G401 (cell line): ENCODE measurements around the gene SLC45A1. TPM values are rescaled to one million over a fixed set of nuclear protein-coding genes. Genes with fewer than 3 reads are reported as not detected.

Source experiments
- DNase-seq: peaks from one replicate; pipeline ENCODE4 v3.0.0-alpha.2; 2015; ENCODE audit warnings: low spot score
- in situ Hi-C: cut with HindIII; loops from 2 replicates; pipeline ENCODE4 v1.10.0; 2016; ENCODE audit warnings: low sequenced_read_pairs, mixed read lengths
- total RNA-seq: library from RNA; depleted of rRNA; stranded (reverse); fragments of >200 nt; shearing (Covaris generic); gene quantifications from 2 replicates; pipeline ENCODE4 v1.2.3, GENCODE V29; 2014

The SLC45A1 gene
- total RNA-seq, 1 experiment from 2014 or later = 9.5 TPM

- DNase-seq = no peak
- in situ Hi-C loops = no loop called here
Measured at GRCh38 chr1:8332806-8333205, 14.9 kb downstream of the SLC45A1 start.

GRCh38 chr1:8333246-8333987 lies 15.5 kb downstream of the SLC45A1 start:
- in situ Hi-C loops = no loop called here
- no peak for DNase-seq

DNA sequence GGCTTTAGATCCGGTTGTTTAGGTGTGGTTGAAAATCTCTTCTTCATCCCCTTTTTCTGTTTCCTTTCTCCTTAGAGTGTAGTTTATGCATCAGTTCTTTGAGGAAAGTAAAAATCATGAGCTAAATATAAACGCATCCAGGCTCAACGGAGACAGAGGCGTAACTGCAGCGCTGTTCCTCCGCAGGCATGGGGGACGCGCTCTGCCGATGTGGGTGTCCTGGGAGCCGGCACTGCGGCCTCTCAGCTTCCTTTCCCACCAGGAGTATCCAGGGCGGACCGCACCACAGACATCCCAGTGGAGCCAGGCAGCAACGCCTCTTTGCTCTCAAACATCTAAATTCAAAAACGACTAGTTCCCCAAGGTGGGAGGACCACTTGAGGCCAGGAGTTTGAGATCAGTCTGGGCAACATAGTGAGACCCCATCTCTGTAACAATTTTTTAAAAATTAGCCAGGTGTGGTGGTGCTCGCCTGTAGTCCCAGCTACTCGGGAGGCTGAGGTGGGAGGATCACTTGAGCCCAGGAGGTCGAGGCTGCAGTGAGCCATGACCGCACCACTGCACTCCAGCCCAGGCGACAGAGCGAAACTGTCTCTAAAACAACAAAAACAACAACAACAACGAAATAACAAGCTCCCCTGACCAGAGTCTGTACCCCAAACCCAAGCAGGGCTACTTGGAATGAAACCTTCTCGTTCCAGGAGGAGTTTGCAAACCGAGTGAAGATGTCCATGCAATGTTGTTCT lies 16.4 kb downstream of the SLC45A1 start:
- no peak for DNase-seq
- in situ Hi-C loops = no loop called here

DNA sequence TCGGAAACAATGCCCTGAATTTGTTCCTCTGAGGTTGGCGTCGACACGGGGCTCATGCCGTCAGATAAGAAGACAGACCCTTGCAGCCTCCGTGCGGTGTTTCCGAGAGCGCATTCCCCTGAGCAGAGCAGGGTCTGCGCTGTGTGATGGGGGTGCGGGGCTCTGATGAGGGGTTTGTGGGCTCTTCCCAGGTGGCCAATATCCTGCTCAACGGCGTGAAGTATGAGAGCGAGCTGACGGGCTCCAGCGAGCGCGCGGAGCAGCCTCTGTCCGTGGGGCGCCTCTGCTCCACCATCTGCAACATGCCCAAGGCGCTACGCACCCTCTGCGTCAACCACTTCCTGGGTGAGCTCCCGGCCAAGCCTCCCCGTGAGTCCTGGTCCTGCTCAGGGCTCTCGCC lies 17.3 kb downstream of the SLC45A1 start:
- in situ Hi-C loops = no loop called here

DNA sequence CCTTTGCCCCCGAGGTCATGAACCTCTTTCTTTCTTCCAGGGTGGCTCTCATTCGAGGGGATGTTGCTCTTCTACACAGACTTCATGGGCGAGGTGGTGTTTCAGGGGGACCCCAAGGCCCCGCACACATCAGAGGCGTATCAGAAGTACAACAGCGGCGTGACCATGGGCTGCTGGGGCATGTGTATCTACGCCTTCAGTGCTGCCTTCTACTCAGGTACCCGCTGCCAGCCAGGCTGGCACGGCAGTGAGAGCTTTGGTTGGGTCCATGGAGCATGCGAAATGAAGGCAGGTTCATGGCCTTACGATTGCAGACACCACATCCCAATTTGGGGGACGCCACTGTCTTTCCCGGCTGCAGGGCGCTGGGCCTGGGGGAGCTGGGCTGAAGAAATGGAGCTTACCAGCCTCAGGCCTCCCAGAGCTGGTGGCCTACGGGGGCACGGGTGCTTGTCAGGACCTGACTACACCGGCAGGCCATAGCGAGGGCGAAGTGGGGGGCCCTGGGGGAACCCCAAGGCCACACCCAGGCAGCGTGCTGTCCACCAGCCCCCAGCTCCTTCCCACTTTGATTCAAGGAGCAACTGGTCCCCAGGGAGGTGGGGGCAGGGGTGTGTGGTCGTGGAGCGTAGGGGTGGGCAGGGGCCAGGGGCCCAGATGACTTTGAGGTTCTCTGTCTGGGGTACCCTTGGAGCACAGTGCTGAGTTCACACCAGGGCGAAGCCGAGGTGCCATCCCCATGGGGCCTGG lies 20.0 kb downstream of the SLC45A1 start:
- no peak for DNase-seq
- in situ Hi-C loops = no loop called here

More for the DNA sequence above, 17.3 kb downstream of the SLC45A1 start:
- no peak for DNase-seq

DNA sequence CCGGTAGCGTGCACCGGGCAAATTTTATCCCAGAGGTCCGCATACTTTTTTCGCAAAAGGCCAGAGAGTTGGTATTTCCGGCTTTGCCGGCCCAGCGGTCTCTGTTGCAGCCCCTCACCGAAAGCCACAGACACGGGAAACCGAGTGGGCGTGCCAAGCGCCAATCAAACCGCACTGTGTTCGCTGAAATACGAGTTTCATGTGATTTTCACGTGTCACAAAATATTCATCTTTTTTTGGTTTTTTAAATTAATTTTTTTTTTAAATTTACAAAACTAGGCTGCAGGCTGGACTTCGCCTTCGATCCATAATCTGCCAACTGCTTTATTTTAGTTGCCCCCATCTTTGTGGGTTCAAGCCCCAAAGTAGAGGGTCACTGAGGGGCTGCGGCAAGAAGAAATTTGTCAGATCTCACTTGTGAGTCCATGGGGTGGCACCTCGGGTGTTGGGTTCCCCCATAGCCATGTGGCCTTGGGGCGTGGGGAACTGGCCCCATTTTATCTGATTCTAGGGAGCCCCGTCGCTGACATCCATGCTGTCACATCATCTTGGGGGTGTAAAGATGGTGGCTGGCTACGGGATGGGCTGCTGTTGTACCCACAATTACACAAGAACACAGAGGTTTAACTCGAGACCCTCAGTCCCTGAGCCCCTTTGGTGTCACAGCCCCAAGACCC lies 20.8 kb downstream of the SLC45A1 start:
- no peak for DNase-seq
- in situ Hi-C loops = no loop called here

- in situ Hi-C loops = no loop called here
- DNase-seq = no peak
Measured at GRCh38 chr1:8339203-8339600, 21.3 kb downstream of the SLC45A1 start.

DNA sequence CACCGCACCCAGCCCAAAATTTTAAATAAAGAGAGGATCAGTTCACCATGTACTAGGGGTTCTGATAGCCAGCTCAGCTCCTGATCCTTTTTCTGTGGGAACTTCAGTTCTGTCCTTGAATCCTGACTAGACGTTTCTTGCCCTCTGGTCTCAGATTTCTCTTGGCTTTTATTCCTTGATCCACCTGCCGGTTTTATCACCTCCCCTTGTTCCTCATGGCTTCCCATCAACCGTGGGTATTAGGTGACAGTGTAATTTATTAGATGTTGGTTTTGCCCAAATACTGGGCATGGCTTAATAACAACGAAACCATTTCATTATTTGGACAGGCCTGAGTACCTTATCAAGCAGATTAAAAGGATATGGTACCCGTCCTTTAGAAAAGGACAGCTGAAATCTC lies 22.5 kb downstream of the SLC45A1 start:
- DNase-seq = no peak
- in situ Hi-C loops = no loop called here

GRCh38 chr1:8342325-8342724 lies 24.4 kb downstream of the SLC45A1 start:
- DNase-seq = no peak
- in situ Hi-C loops = no loop called here

DNA sequence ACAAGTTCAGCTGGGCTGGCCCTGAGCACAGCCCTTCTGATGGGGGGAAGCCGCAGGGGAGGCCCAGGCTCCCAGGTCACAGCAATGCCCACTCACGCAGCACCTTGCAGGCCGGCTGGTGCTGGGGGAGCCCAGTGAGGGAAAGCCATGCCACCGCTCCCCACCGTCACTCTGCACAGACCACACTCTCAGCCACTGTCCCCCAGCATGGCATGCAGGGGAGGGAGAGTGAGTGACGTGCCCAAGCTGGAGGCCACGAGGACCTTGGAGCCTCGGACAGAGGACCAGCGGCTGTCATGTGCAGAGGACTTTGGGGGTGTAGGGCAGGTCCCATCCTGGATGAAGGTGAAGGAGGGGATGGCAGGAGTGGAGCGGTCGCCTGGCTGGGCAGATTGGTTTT lies 25.1 kb downstream of the SLC45A1 start:
- in situ Hi-C loops = no loop called here
- no peak for DNase-seq

GRCh38 chr1:8343464-8344001 lies 25.6 kb downstream of the SLC45A1 start:
- DNase-seq = no peak
- in situ Hi-C loops = no loop called here

DNA sequence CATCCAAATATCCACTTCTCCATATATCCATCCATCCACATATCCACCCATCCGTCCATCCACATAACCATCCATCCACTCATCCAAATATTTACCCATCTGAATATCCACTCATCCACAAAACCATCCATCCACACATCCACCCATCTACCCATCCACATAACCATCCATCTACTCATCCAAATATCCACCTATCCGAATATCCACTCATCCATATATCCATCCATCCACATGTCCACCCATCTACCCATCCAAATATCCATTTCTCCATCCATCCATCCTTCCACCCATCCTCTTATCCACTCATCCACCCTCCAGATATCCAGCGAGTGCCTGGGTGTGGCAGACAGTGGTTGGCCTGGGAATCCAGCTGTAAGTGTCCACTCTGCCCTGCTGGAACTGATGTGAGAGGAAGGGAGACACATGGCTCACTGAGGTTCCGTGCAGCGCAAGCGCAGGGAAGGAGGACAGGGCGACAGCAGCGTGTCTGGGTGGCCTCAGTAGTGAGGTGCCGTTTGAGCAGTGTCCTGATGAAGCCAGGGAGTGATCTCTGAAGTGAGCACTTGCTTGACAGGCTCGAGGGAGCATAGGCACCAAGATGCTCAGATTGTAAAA lies 27.1 kb downstream of the SLC45A1 start:
- in situ Hi-C loops = no loop called here
- no peak for DNase-seq

DNA sequence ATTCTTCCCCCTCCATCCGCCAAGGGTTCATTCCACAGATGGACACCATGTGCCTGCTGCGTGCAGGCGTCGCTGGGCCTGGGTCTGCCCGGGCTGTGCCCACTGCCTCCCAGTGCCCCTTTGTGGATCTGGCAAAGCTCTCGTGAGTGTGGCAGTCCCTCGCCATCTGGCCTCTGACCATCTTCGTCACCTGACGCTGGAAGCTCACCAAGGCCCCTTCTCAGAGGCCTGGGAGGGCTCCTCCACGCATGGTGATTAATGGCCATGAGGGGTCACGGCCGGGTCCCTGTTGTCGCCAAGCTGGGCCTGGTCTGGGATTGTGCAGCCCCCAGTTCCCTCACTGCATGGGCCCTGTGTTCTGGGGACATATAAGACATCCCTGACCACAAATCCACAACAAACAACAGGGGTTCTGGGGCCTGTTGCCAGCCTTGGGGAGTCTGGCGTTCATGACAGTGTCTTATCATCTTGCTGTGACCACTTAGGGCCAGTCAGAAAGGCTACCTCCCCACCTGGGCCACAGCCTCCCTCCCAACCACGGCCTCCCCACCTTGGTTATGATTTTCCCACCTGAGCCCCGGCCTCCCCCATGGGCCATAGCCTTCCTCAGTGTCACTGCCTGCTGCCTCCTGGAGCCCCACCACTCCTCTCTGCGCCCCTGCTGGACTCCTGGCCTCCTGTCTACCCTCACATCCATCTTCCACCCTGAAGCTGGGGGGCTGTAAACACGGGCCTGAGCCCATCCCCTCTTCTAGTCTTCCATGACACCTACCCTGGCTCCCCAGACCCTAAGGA lies 27.9 kb downstream of the SLC45A1 start:
- no peak for DNase-seq
- in situ Hi-C loops = no loop called here

DNA sequence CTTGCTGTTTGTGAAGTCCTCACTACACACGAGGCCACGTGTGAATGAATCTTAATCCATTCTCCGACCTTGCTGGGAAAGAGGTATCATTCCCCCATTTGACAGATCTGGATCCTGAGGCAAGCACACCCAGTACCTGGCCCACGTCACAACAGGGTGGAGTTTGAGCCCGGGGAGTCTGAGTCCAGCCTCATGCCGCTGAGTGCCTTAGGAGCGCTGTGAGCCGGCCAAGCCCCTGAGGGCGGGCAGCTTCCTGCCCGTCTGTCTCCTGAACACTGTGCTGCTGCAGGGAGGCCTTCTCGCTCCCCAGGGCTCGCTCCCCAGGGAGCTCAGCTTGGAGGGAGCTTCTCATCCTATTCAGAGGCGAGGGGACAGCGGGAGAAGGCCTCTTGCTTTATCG lies 29.7 kb downstream of the SLC45A1 start:
- no peak for DNase-seq
- in situ Hi-C loops = no loop called here

DNA sequence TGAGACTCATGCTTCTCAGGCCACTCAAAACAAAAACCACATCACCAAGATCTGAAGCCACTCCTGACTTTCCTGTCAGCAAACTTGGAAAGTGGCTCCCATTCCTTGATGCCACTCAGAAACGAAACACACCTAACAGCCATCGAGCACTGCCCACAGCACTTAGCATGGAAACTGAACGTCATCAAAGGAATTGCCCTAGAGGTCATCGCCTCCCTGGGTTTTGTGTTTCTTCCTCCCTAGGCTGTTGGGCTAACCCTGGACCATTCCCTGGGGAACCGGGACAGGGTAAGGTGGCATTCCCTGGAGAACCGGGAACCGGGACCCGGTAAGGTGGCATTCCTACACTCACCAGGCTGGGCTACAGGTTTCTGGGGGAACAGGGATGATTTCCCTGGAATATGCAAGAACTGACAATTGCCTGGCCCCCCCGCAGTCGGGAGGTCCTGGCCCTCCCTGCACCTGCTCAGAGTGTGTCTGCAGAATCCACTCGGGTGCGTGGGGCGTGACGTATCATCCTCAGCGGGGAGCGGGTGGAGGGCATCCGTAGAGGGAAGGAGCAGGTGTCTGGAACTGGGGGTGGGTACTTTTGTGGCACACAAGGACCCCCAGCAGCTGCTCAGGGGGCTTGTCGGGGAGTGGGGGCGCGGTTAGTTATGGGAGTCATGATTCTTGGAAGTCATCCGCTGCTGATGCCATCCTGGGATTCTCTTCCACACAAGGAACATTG lies 30.3 kb downstream of the SLC45A1 start:
- in situ Hi-C loops = no loop called here
- DNase-seq = no peak

- no peak for DNase-seq
- in situ Hi-C loops = no loop called here
Measured at GRCh38 chr1:8348777-8349472, 31.0 kb downstream of the SLC45A1 start.

- DNase-seq = no peak
- in situ Hi-C loops = no loop called here
Measured at GRCh38 chr1:8349473-8349865, 31.6 kb downstream of the SLC45A1 start.
